ENCODE measurements around the gene CITED1. TPM values are rescaled to one million over a fixed set of nuclear protein-coding genes. Genes with fewer than 3 reads are reported as not detected.

Gene CITED1
- total RNA-seq, 5 donors from 2014 or later (not counting 1 experiment from before 2014, with no cell fraction given): not detected

- no peak for DNase-seq
- Mint-ChIP-seq H3K36me3 (no peaks in the 10 kb centered on the region), H3K27ac (no peak overlapping the region), H3K4me1 (peaks cover 27 to 37% (median 36%) of the 10 kb centered on the region in 3 donors), H3K9me3 (no peaks in the 10 kb centered on the region), H3K4me3 (peak overlapping the region; percentile 55 to 75 (median 63)), H3K27me3 (peaks cover 63 to 82% of the 10 kb centered on the region in 2 donors)
- ATAC-seq (replicated peaks in 1 of 4): no peak
- peaks cover 3 to 40% of the 10 kb centered on the region in 2 experiments for H3K4me1 ChIP-seq (ENCODE audit: control insufficient read depth in 1 of 2, extremely low read depth in 1 of 2, insufficient read depth in 2 of 2, low read length in 2 of 2)
- H3K27me3 ChIP-seq (replicated peaks in 1 of 2; ENCODE audit: control insufficient read depth in 2 of 2, extremely low read depth in 1 of 2, insufficient read depth in 2 of 2, low read length in 1 of 2): peaks cover 9 to 74% of the 10 kb centered on the region in 2 experiments
- no peak overlapping the region for H3K4me3 ChIP-seq (ENCODE audit: control insufficient read depth in 1 of 2, extremely low read depth in 1 of 2, low read length in 1 of 2)
- WGBS (ENCODE audit: insufficient coverage): 20% methylated on average over 5 of the region's 26 CpGs
- H3K9me3 ChIP-seq: no peaks in the 10 kb centered on the region
- H3K36me3 ChIP-seq (ENCODE audit: control insufficient read depth in 2 of 2, extremely low read depth in 1 of 2, insufficient read depth in 1 of 2, low read length in 1 of 2): no peaks in the 10 kb centered on the region
- ChIA-PET CTCF (no interaction called here), POLR2A (no interaction called here)
- no peak overlapping the region for H3K27ac ChIP-seq (ENCODE audit: low read length)
These were observed 837 bp downstream of the CITED1 start for GRCh38 chrX:72304877-72305276.

GRCh38 chrX:72301781-72302180 is 3.9 kb downstream of the CITED1 start:
- Histone ChIP-seq H3K36me3 (ENCODE audit: control insufficient read depth in 2 of 2, extremely low read depth in 1 of 2, insufficient read depth in 1 of 2, low read length in 1 of 2) (no peaks in the 10 kb centered on the region), H3K4me1 (ENCODE audit: control insufficient read depth in 1 of 2, extremely low read depth in 1 of 2, insufficient read depth in 2 of 2, low read length in 2 of 2) (peaks cover 0 to 15% of the 10 kb centered on the region in 2 experiments), H3K9me3 (no peaks in the 10 kb centered on the region), H3K27ac (ENCODE audit: low read length) (no peak overlapping the region), H3K4me3 (ENCODE audit: control insufficient read depth in 1 of 2, extremely low read depth in 1 of 2, low read length in 1 of 2) (no peak overlapping the region), H3K27me3 (replicated peaks in 1 of 2; ENCODE audit: control insufficient read depth in 2 of 2, extremely low read depth in 1 of 2, insufficient read depth in 2 of 2, low read length in 1 of 2) (peaks cover 7 to 54% of the 10 kb centered on the region in 2 experiments)
- Mint-ChIP-seq H3K36me3 (no peaks in the 10 kb centered on the region), H3K4me1 (peaks cover under 1 to 14% (median 10%) of the 10 kb centered on the region in 3 donors), H3K4me3 (no peak overlapping the region), H3K27me3 (peaks cover 59 to 81% of the 10 kb centered on the region in 2 donors), H3K27ac (no peak overlapping the region), H3K9me3 (no peaks in the 10 kb centered on the region)
- 87% methylated on average over 3 of the region's 9 CpGs for WGBS (ENCODE audit: insufficient coverage)
- ATAC-seq (replicated peaks in 1 of 4) (no peak), DNase-seq (no peak)
- CTCF ChIA-PET: no interaction called here
- POLR2A ChIA-PET: no interaction called here

GRCh38 chrX:72299891-72300630 is 5.7 kb downstream of the CITED1 start:
- H3K27ac Mint-ChIP-seq: no peak overlapping the region
- no peaks in the 10 kb centered on the region for H3K9me3 ChIP-seq
- WGBS (ENCODE audit: insufficient coverage): 70% methylated on average over 2 of the region's 4 CpGs
- H3K4me1 Mint-ChIP-seq: peaks cover 0 to 9% (median 6%) of the 10 kb centered on the region in 3 donors
- ATAC-seq (replicated peaks in 1 of 4) (no peak), DNase-seq (no peak)
- H3K9me3 Mint-ChIP-seq: no peaks in the 10 kb centered on the region
- no peak overlapping the region for H3K4me3 Mint-ChIP-seq
- peaks cover 0 to 5% of the 10 kb centered on the region in 2 experiments for H3K4me1 ChIP-seq (ENCODE audit: control insufficient read depth in 1 of 2, extremely low read depth in 1 of 2, insufficient read depth in 2 of 2, low read length in 2 of 2)
- H3K36me3 ChIP-seq (ENCODE audit: control insufficient read depth in 2 of 2, extremely low read depth in 1 of 2, insufficient read depth in 1 of 2, low read length in 1 of 2): no peaks in the 10 kb centered on the region
- H3K4me3 ChIP-seq (ENCODE audit: control insufficient read depth in 1 of 2, extremely low read depth in 1 of 2, low read length in 1 of 2): no peak overlapping the region
- H3K36me3 Mint-ChIP-seq: no peaks in the 10 kb centered on the region
- H3K27ac ChIP-seq (ENCODE audit: low read length): no peak overlapping the region
- CTCF ChIA-PET: no interaction called here
- H3K27me3 Mint-ChIP-seq: peaks cover 64 to 90% of the 10 kb centered on the region in 2 donors
- POLR2A ChIA-PET: no interaction called here
- peaks cover 7 to 46% of the 10 kb centered on the region in 2 experiments for H3K27me3 ChIP-seq (replicated peaks in 1 of 2; ENCODE audit: control insufficient read depth in 2 of 2, extremely low read depth in 1 of 2, insufficient read depth in 2 of 2, low read length in 1 of 2)

GRCh38 chrX:72297953-72298730 is 7.6 kb downstream of the CITED1 start:
- Histone ChIP-seq H3K4me3 (ENCODE audit: control insufficient read depth in 1 of 2, extremely low read depth in 1 of 2, low read length in 1 of 2) (no peak overlapping the region), H3K9me3 (no peaks in the 10 kb centered on the region), H3K4me1 (ENCODE audit: control insufficient read depth in 1 of 2, extremely low read depth in 1 of 2, insufficient read depth in 2 of 2, low read length in 2 of 2) (no peaks in the 10 kb centered on the region), H3K27me3 (replicated peaks in 1 of 2; ENCODE audit: control insufficient read depth in 2 of 2, extremely low read depth in 1 of 2, insufficient read depth in 2 of 2, low read length in 1 of 2) (peaks cover 4 to 32% of the 10 kb centered on the region in 2 experiments), H3K27ac (ENCODE audit: low read length) (no peak overlapping the region), H3K36me3 (ENCODE audit: control insufficient read depth in 2 of 2, extremely low read depth in 1 of 2, insufficient read depth in 1 of 2, low read length in 1 of 2) (no peaks in the 10 kb centered on the region)
- Mint-ChIP-seq H3K9me3 (no peaks in the 10 kb centered on the region), H3K4me1 (no peaks in the 10 kb centered on the region), H3K27ac (no peak overlapping the region), H3K36me3 (no peaks in the 10 kb centered on the region), H3K4me3 (no peak overlapping the region), H3K27me3 (peaks cover 54 to 78% of the 10 kb centered on the region in 2 donors)
- CTCF ChIA-PET: no interaction called here
- peak in 1 of 35 experiments; percentile 24 for DNase-seq
- no CpG with 5 or more reads among the region's 4 CpGs for WGBS (ENCODE audit: insufficient coverage)
- POLR2A ChIA-PET: no interaction called here
- peak in 1 of 4 experiments; percentile 35 for ATAC-seq (replicated peaks in 1 of 4)

- no peak overlapping the region for H3K4me3 ChIP-seq (ENCODE audit: control insufficient read depth in 1 of 2, extremely low read depth in 1 of 2, low read length in 1 of 2)
- no peaks in the 10 kb centered on the region for H3K9me3 ChIP-seq
- ChIA-PET CTCF (interaction anchor here in 1 of 2 donors (0.7 kb wide), 1 partner anchor 247 kb away, joined by 3 read pairs; no protein-coding TSS in a partner anchor), POLR2A (no interaction called here)
- peaks cover 0 to 28% of the 10 kb centered on the region in 2 experiments for H3K27me3 ChIP-seq (replicated peaks in 1 of 2; ENCODE audit: control insufficient read depth in 2 of 2, extremely low read depth in 1 of 2, insufficient read depth in 2 of 2, low read length in 1 of 2)
- Mint-ChIP-seq H3K36me3 (no peaks in the 10 kb centered on the region), H3K9me3 (no peaks in the 10 kb centered on the region), H3K27ac (no peak overlapping the region), H3K27me3 (peaks cover 46 to 78% of the 10 kb centered on the region in 2 donors), H3K4me1 (no peaks in the 10 kb centered on the region), H3K4me3 (no peak overlapping the region)
- ATAC-seq (replicated peaks in 1 of 4) (no peak), DNase-seq (no peak)
- no CpG with 5 or more reads among the region's 1 CpG for WGBS (ENCODE audit: insufficient coverage)
- H3K4me1 ChIP-seq (ENCODE audit: control insufficient read depth in 1 of 2, extremely low read depth in 1 of 2, insufficient read depth in 2 of 2, low read length in 2 of 2): no peaks in the 10 kb centered on the region
- H3K27ac ChIP-seq (ENCODE audit: low read length): no peak overlapping the region
- no peaks in the 10 kb centered on the region for H3K36me3 ChIP-seq (ENCODE audit: control insufficient read depth in 2 of 2, extremely low read depth in 1 of 2, insufficient read depth in 1 of 2, low read length in 1 of 2)
These were observed 8.7 kb downstream of the CITED1 start for GRCh38 chrX:72296991-72297390.

- DNase-seq: no peak
- H3K4me1 Mint-ChIP-seq: no peaks in the 10 kb centered on the region
- Histone ChIP-seq H3K4me3 (ENCODE audit: control insufficient read depth in 1 of 2, extremely low read depth in 1 of 2, low read length in 1 of 2) (no peak overlapping the region), H3K4me1 (ENCODE audit: control insufficient read depth in 1 of 2, extremely low read depth in 1 of 2, insufficient read depth in 2 of 2, low read length in 2 of 2) (no peaks in the 10 kb centered on the region), H3K9me3 (no peaks in the 10 kb centered on the region), H3K27me3 (replicated peaks in 1 of 2; ENCODE audit: control insufficient read depth in 2 of 2, extremely low read depth in 1 of 2, insufficient read depth in 2 of 2, low read length in 1 of 2) (peaks cover 0 to 15% of the 10 kb centered on the region in 2 experiments), H3K27ac (ENCODE audit: low read length) (no peak overlapping the region), H3K36me3 (ENCODE audit: control insufficient read depth in 2 of 2, extremely low read depth in 1 of 2, insufficient read depth in 1 of 2, low read length in 1 of 2) (no peaks in the 10 kb centered on the region)
- H3K27me3 Mint-ChIP-seq: peaks cover 39 to 77% of the 10 kb centered on the region in 2 donors
- no peak overlapping the region for H3K4me3 Mint-ChIP-seq
- ChIA-PET POLR2A (no interaction called here), CTCF (interaction anchor here in 1 of 2 donors (0.6 kb wide), 1 partner anchor 47 kb away, joined by 8 read pairs; no protein-coding TSS in a partner anchor)
- WGBS (ENCODE audit: insufficient coverage): no CpG with 5 or more reads among the region's 5 CpGs
- H3K9me3 Mint-ChIP-seq: no peaks in the 10 kb centered on the region
- H3K27ac Mint-ChIP-seq: no peak overlapping the region
- ATAC-seq (replicated peaks in 1 of 4): no peak
- H3K36me3 Mint-ChIP-seq: no peaks in the 10 kb centered on the region
These were observed 10.0 kb downstream of the CITED1 start for GRCh38 chrX:72295745-72296144.
